ENCODE results near the gene GPR107.

Gene GPR107

GRCh38 chr9:130110166-130110565 lies 56.5 kb downstream of the GPR107 start:
- no peak for DNase-seq (ENCODE audit: low read depth in 2 of 2)

GRCh38 chr9:130110596-130111021 lies 56.9 kb downstream of the GPR107 start:
- no peak for DNase-seq (ENCODE audit: low read depth in 2 of 2)

- DNase-seq (ENCODE audit: low read depth in 2 of 2): no peak
Measured at GRCh38 chr9:130111786-130112537, 58.3 kb downstream of the GPR107 start.

GRCh38 chr9:130112538-130113151 lies 58.9 kb downstream of the GPR107 start:
- DNase-seq (ENCODE audit: low read depth in 2 of 2): no peak

- DNase-seq (ENCODE audit: low read depth in 2 of 2): no peak
Measured at GRCh38 chr9:130114741-130115140, 61.0 kb downstream of the GPR107 start.

GRCh38 chr9:130116346-130116745 lies 62.6 kb downstream of the GPR107 start:
- DNase-seq (ENCODE audit: low read depth in 2 of 2): no peak

GRCh38 chr9:130117376-130117775 lies 63.7 kb downstream of the GPR107 start:
- no peak for DNase-seq (ENCODE audit: low read depth in 2 of 2)

- DNase-seq (ENCODE audit: low read depth in 2 of 2): no peak
Measured at GRCh38 chr9:130117816-130118632, 64.3 kb downstream of the GPR107 start.

- DNase-seq (ENCODE audit: low read depth in 2 of 2): no peak
Measured at GRCh38 chr9:130118841-130119518, 65.3 kb downstream of the GPR107 start.

- no peak for DNase-seq (ENCODE audit: low read depth in 2 of 2)
Measured at GRCh38 chr9:130119519-130120298, 66.0 kb downstream of the GPR107 start.

GRCh38 chr9:130120299-130120587 lies 66.5 kb downstream of the GPR107 start:
- no peak for DNase-seq (ENCODE audit: low read depth in 2 of 2)

GRCh38 chr9:130120832-130121231 lies 67.1 kb downstream of the GPR107 start:
- no peak for DNase-seq (ENCODE audit: low read depth in 2 of 2)

GRCh38 chr9:130122456-130122855 lies 68.8 kb downstream of the GPR107 start:
- no peak for DNase-seq (ENCODE audit: low read depth in 2 of 2)

- no peak for DNase-seq (ENCODE audit: low read depth in 2 of 2)
Measured at GRCh38 chr9:130124085-130124860, 70.6 kb downstream of the GPR107 start.

GRCh38 chr9:130126721-130127433 lies 73.2 kb downstream of the GPR107 start:
- DNase-seq (ENCODE audit: low read depth in 2 of 2): no peak

GRCh38 chr9:130128251-130128650 lies 74.5 kb downstream of the GPR107 start:
- peak; percentile 56 to 60 for DNase-seq (ENCODE audit: low read depth in 2 of 2)

- DNase-seq (ENCODE audit: low read depth in 2 of 2): peak; percentile 43 to 44
Measured at GRCh38 chr9:130128733-130129431, 75.2 kb downstream of the GPR107 start.

GRCh38 chr9:130129432-130130061 lies 75.8 kb downstream of the GPR107 start:
- no peak for DNase-seq (ENCODE audit: low read depth in 2 of 2)

- no peak for DNase-seq (ENCODE audit: low read depth in 2 of 2)
Measured at GRCh38 chr9:130132746-130133145, 79.0 kb downstream of the GPR107 start.
